Trophoblast cell (in vitro differentiated cells and primary cell): ENCODE results near the gene PRKD1.

Source experiments
- DNase-seq, 2 donors: peaks; one replicate each; pipeline ENCODE4 v3.0.0-alpha.2; 2016
- H2AFZ ChIP-seq: 2 replicates; pipeline ENCODE4 v1.6.1; 2013; ENCODE audit warnings: low read length, moderate library complexity, mild to moderate bottlenecking; ENCODE audit not compliant: insufficient read depth, poor library complexity
- H2AK5ac ChIP-seq: 2 replicates; pipeline ENCODE4 v1.6.1; 2013; ENCODE audit warnings: mild to moderate bottlenecking, low read length
- H2BK120ac ChIP-seq: 2 replicates; pipeline ENCODE4 v1.6.1; 2013; ENCODE audit warnings: low read length, mild to moderate bottlenecking, moderate library complexity; ENCODE audit not compliant: insufficient read depth, poor library complexity
- H2BK12ac ChIP-seq: 2 replicates; pipeline ENCODE4 v1.6.1; 2013; ENCODE audit warnings: mild to moderate bottlenecking, low read length, moderate library complexity
- H2BK5ac ChIP-seq: 2 replicates; pipeline ENCODE4 v1.6.1; 2013; ENCODE audit warnings: low read length, low read depth, moderate library complexity, mild to moderate bottlenecking; ENCODE audit not compliant: poor library complexity
- H3K14ac ChIP-seq: 2 replicates; pipeline ENCODE4 v1.6.1; 2013; ENCODE audit warnings: mild to moderate bottlenecking, low read length
- H3K18ac ChIP-seq: 2 replicates; pipeline ENCODE4 v1.6.1; 2013; ENCODE audit warnings: mild to moderate bottlenecking, low read length
- H3K23ac ChIP-seq: 2 replicates; pipeline ENCODE4 v1.6.1; 2013; ENCODE audit warnings: low read length
- H3K27ac ChIP-seq: 2 replicates; pipeline ENCODE4 v1.5.1; 2013; ENCODE audit warnings: low read depth, mild to moderate bottlenecking, inconsistent platforms, low read length, moderate library complexity
- H3K27me3 ChIP-seq: 2 replicates; pipeline ENCODE4 v1.6.1; 2013; ENCODE audit warnings: inconsistent platforms, mild to moderate bottlenecking, low read length, moderate library complexity; ENCODE audit not compliant: insufficient read depth
- H3K36me3 ChIP-seq, 2 experiments: 1 replicate in 1 of 2; 2 replicates in 1 of 2; pipeline ENCODE4 v1.6.1; 2013; ENCODE audit warnings: low read length in 2 of 2, mild to moderate bottlenecking in 2 of 2, moderate library complexity in 1 of 2; ENCODE audit not compliant: insufficient read depth in 2 of 2, control insufficient read depth in 1 of 2
- H3K4ac ChIP-seq: 2 replicates; pipeline ENCODE4 v1.6.1; 2013; ENCODE audit warnings: low read depth, mild to moderate bottlenecking, low read length, moderate library complexity
- H3K4me1 ChIP-seq, 2 experiments: 1 replicate in 1 of 2; 2 replicates in 1 of 2; pipeline ENCODE4 v1.6.1; 2013; ENCODE audit warnings: low read length in 2 of 2, mild to moderate bottlenecking in 2 of 2, moderate library complexity in 1 of 2; ENCODE audit not compliant: insufficient read depth in 2 of 2, control insufficient read depth in 1 of 2
- H3K4me2 ChIP-seq: 2 replicates; pipeline ENCODE4 v1.6.1; 2013; ENCODE audit warnings: inconsistent platforms, mild to moderate bottlenecking, low read length, moderate library complexity
- H3K4me3 ChIP-seq: 2 replicates; pipeline ENCODE4 v1.5.1; 2013; ENCODE audit warnings: mild to moderate bottlenecking, low read depth, low read length, inconsistent platforms
- H3K79me1 ChIP-seq: one replicate; pipeline ENCODE4 v1.6.1; 2013; ENCODE audit warnings: low read length
- H3K79me2 ChIP-seq: 2 replicates; pipeline ENCODE4 v1.6.1; 2013; ENCODE audit warnings: low read length, mild to moderate bottlenecking; ENCODE audit not compliant: control insufficient read depth, insufficient read depth, poor library complexity
- H3K9ac ChIP-seq: 2 replicates; pipeline ENCODE4 v1.6.1; 2013; ENCODE audit warnings: mild to moderate bottlenecking, low read length
- H3K9me3 ChIP-seq: 2 replicates; pipeline ENCODE4 v1.6.1; 2013; ENCODE audit warnings: low read depth, mild to moderate bottlenecking, control low read depth, inconsistent platforms, low read length; ENCODE audit not compliant: insufficient read depth
- H4K12ac ChIP-seq: 2 replicates; pipeline ENCODE4 v1.6.1; 2013; ENCODE audit warnings: low read depth, mild to moderate bottlenecking, low read length, moderate library complexity
- H4K8ac ChIP-seq: 2 replicates; pipeline ENCODE4 v1.6.1; 2013; ENCODE audit warnings: low read depth, mild to moderate bottlenecking, low read length, moderate library complexity
- H4K91ac ChIP-seq: one replicate; pipeline ENCODE4 v1.6.1; 2013; ENCODE audit warnings: low read depth, mild to moderate bottlenecking, low read length, moderate library complexity
- WGBS: extraction: QIAGEN DNeasy Blood & Tissue Kit; methylation state at CpG from one replicate; pipeline ENCODE4 v1.1.7; 2013; ENCODE audit warnings: missing lambda C conversion rate; ENCODE audit not compliant: insufficient read length, insufficient coverage; ENCODE audit errors: extremely low coverage; 5-methylcytosine and 5-hydroxymethylcytosine counted together

Gene PRKD1

GRCh38 chr14:29896354-29896821, 31.3 kb downstream of the PRKD1 start:
- H2BK120ac ChIP-seq, result no peak overlapping the region
- H3K18ac ChIP-seq, result no peak overlapping the region
- DNase-seq, result no peak
- H3K36me3 ChIP-seq, result no peaks in the 10 kb centered on the region
- H3K4ac ChIP-seq, result no peak overlapping the region
- no peak overlapping the region for H2BK5ac ChIP-seq
- no peak overlapping the region for H3K27ac ChIP-seq
- no peaks in the 10 kb centered on the region for H3K9me3 ChIP-seq
- peaks cover 2% of the 10 kb centered on the region for H3K79me2 ChIP-seq
- no peak overlapping the region for H3K9ac ChIP-seq
- no peak overlapping the region for H4K12ac ChIP-seq
- H3K4me2 ChIP-seq, result no peak overlapping the region
- no peak overlapping the region for H2AFZ ChIP-seq
- no peak overlapping the region for H4K8ac ChIP-seq
- H3K4me1 ChIP-seq, result peaks cover 3% of the 10 kb centered on the region in 2 experiments
- H2BK12ac ChIP-seq, result no peak overlapping the region
- no peak overlapping the region for H3K23ac ChIP-seq
- no peak overlapping the region for H2AK5ac ChIP-seq
- no peak overlapping the region for H4K91ac ChIP-seq
- no peak overlapping the region for H3K4me3 ChIP-seq
- WGBS, result no CpG with 5 or more reads among the region's 4 CpGs
- H3K79me1 ChIP-seq, result no peaks in the 10 kb centered on the region
- H3K14ac ChIP-seq, result no peak overlapping the region
- no peaks in the 10 kb centered on the region for H3K27me3 ChIP-seq

GRCh38 chr14:29895591-29896083, 32.0 kb downstream of the PRKD1 start:
- WGBS, result no CpG with 5 or more reads among the region's 7 CpGs
- Histone ChIP-seq H2BK5ac (no peak overlapping the region), H3K9me3 (no peaks in the 10 kb centered on the region), H3K18ac (peak overlapping the region; percentile 10), H3K23ac (no peak overlapping the region), H4K91ac (no peak overlapping the region), H3K36me3 (no peaks in the 10 kb centered on the region), H2BK120ac (no peak overlapping the region), H3K9ac (no peak overlapping the region), H2AFZ (peak overlapping the region; percentile 71), H3K4ac (no peak overlapping the region), H3K27ac (no peak overlapping the region), H3K79me1 (no peaks in the 10 kb centered on the region), H3K27me3 (no peaks in the 10 kb centered on the region), H3K4me2 (peak overlapping the region; percentile 8), H3K14ac (no peak overlapping the region), H2BK12ac (no peak overlapping the region), H4K12ac (peak overlapping the region; percentile 54), H3K4me3 (no peak overlapping the region), H4K8ac (peak overlapping the region; percentile 7), H3K4me1 (peaks cover 3% of the 10 kb centered on the region in 2 experiments), H2AK5ac (no peak overlapping the region), H3K79me2 (peaks cover 2% of the 10 kb centered on the region)
- no peak for DNase-seq

- H3K18ac ChIP-seq, result no peak overlapping the region
- no peaks in the 10 kb centered on the region for H3K36me3 ChIP-seq
- H3K27ac ChIP-seq, result no peak overlapping the region
- no peak overlapping the region for H3K4me2 ChIP-seq
- no peak overlapping the region for H4K8ac ChIP-seq
- H3K79me2 ChIP-seq, result peaks cover 2% of the 10 kb centered on the region
- H3K14ac ChIP-seq, result no peak overlapping the region
- no peak overlapping the region for H3K9ac ChIP-seq
- no peak overlapping the region for H2BK12ac ChIP-seq
- H3K23ac ChIP-seq, result no peak overlapping the region
- H3K4me3 ChIP-seq, result no peak overlapping the region
- H3K4me1 ChIP-seq, result peaks cover 3% of the 10 kb centered on the region in 2 experiments
- no peak overlapping the region for H2AFZ ChIP-seq
- no peak for DNase-seq
- no peak overlapping the region for H2AK5ac ChIP-seq
- no peak overlapping the region for H3K4ac ChIP-seq
- H3K9me3 ChIP-seq, result no peaks in the 10 kb centered on the region
- no peak overlapping the region for H4K12ac ChIP-seq
- H2BK120ac ChIP-seq, result no peak overlapping the region
- WGBS, result no CpG with 5 or more reads among the region's 3 CpGs
- no peak overlapping the region for H2BK5ac ChIP-seq
- no peaks in the 10 kb centered on the region for H3K27me3 ChIP-seq
- H4K91ac ChIP-seq, result no peak overlapping the region
- no peaks in the 10 kb centered on the region for H3K79me1 ChIP-seq
These were observed 33.7 kb downstream of the PRKD1 start for GRCh38 chr14:29893989-29894388.

GRCh38 chr14:29892327-29892726, 35.3 kb downstream of the PRKD1 start:
- Histone ChIP-seq H3K79me1 (no peaks in the 10 kb centered on the region), H2BK5ac (no peak overlapping the region), H4K12ac (no peak overlapping the region), H3K4ac (no peak overlapping the region), H3K9me3 (no peaks in the 10 kb centered on the region), H3K4me1 (peaks cover 3% of the 10 kb centered on the region in 2 experiments), H3K27me3 (no peaks in the 10 kb centered on the region), H3K18ac (no peak overlapping the region), H3K79me2 (peaks cover 2% of the 10 kb centered on the region), H2BK120ac (no peak overlapping the region), H2AFZ (no peak overlapping the region), H3K14ac (no peak overlapping the region), H3K23ac (no peak overlapping the region), H2BK12ac (no peak overlapping the region), H4K91ac (no peak overlapping the region), H4K8ac (no peak overlapping the region), H2AK5ac (no peak overlapping the region), H3K4me3 (no peak overlapping the region), H3K4me2 (no peak overlapping the region), H3K27ac (no peak overlapping the region), H3K36me3 (no peaks in the 10 kb centered on the region), H3K9ac (no peak overlapping the region)
- no peak for DNase-seq
